NCI-H2029 treated with DMSO at 0.1 percent for 48 hours (cell line): ENCODE results near the gene KIRREL3.
A peak's percentile ranks its signal among the peaks of the same experiment; 100 is the strongest.

Experiments
- DNase-seq: peaks from one replicate; lab custom pipeline; 2025; lab: John Stamatoyannopoulos, UW

Gene KIRREL3

GRCh38 chr11:126790550-126791081 lies 210.0 kb downstream of the KIRREL3 start:
- no peak for DNase-seq

DNA sequence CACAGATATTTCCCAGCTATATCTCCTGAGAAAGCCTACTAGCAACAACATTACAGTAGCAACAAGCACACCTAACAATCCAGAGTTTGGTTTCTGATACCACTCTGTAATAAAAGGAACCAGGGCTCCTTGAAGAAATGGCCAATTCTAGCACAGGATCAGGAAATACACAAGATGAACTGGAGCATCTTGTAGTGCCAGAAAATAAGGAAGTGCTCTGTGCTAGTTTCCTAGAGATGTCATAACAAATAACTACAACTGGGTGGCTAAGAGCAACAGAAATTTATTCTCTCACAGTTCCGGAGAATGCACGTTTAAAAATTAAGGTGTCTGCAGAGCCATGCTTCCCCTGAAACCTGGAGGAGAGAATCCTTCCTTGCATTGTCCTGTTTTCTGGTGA lies 217.8 kb downstream of the KIRREL3 start:
- DNase-seq = no peak

DNA sequence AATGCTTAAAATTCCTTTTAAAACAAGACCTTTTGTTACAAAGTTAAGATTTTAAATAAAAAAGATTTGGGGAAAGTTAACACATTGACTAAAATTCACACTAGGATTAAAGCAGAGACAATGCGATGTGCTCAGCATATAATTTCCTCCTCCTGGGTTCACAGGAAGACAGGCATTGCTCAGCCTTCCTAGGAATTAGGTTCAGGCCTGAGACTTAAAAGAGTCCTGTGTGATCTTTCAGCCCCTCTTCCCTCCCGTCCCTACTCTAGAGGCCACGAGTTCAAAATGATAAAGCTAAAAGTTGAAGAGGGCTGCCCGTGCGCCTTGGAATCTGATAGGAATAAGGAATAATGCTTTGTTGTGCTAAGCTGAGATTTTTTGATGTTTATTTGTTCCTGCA lies 218.6 kb downstream of the KIRREL3 start:
- DNase-seq = no peak

DNA sequence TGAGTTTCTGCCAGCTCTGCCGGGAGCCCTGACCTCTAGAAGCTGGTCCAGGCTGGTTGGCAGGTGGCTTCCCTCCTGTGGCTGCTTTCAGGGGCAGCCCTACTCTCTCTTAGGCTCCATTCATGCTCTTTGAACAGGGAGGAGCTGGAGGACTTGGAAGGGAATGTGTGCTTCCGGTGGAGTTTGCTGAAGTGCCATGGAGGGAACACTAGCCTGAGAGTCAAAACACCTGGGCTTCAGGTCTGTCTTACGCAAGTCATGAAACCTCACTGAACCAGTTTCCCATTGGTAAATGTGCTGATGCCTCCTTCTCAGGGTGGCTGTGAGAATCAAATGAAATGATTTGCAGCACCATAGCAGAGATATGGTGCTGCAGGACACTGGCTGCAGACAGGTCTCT lies 224.5 kb downstream of the KIRREL3 start:
- DNase-seq = no peak

GRCh38 chr11:126772267-126772666 lies 228.3 kb downstream of the KIRREL3 start:
- no peak for DNase-seq

GRCh38 chr11:126768702-126769101 lies 231.9 kb downstream of the KIRREL3 start:
- DNase-seq = no peak

DNA sequence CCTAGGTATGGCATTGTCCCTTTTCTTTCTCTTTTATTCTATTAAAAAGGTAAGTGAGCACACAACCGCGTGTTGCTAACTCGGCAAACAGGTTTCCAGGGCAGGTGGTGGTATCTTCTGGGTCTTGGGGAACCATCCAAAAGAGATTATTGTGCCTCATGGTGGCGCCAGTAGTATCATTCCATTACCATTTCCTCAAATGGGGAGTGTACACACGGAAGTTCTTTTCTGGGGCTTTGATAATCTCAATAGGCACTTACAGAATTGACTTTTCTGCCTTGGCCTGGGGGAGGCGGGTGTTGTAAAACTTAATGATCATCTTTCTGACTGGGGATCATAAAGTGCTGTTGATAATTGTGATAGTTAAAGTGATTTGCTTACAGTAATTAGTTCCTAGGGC lies 234.1 kb downstream of the KIRREL3 start:
- no peak for DNase-seq

DNA sequence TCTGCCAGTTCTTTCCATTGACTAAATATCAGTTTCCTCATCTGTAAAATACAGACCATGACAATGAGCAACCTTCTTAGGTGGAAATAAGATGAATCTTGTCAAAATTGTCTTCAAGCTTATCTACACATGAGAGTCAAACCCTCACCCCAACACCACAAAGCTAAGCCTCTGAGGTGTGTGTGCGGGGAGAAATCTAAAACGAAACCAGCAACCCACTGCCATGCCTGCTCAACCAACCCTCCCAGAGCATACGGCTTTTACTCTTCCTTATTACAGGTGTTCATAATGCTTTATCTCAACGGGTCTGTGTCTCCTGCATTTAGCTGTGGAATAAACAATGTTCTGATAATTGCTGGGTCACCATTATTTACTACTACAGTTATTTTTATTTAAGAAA lies 235.4 kb downstream of the KIRREL3 start:
- no peak for DNase-seq

GRCh38 chr11:126764231-126764630 lies 236.3 kb downstream of the KIRREL3 start:
- no peak for DNase-seq

GRCh38 chr11:126756855-126757254 lies 243.7 kb downstream of the KIRREL3 start:
- no peak for DNase-seq

DNA sequence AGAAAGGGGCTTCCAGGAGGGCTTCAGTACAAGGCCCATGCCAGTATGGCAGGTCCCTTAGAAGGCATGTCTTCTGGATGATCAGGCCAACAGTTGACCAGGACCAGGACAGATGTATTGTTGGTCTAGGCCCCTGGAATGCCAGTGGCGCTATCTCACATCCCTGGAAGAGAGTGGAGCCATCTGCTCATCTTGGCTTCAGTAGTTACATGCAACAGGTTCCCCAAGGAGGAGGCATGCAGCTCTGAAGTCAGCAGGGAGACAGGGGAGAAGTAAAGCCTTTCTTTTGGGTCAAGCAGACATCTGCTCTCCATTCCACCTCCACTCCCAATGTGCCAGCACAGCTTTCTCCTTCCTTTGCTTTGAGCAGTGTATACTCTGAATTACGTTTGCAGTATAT lies 244.1 kb downstream of the KIRREL3 start:
- no peak for DNase-seq

DNA sequence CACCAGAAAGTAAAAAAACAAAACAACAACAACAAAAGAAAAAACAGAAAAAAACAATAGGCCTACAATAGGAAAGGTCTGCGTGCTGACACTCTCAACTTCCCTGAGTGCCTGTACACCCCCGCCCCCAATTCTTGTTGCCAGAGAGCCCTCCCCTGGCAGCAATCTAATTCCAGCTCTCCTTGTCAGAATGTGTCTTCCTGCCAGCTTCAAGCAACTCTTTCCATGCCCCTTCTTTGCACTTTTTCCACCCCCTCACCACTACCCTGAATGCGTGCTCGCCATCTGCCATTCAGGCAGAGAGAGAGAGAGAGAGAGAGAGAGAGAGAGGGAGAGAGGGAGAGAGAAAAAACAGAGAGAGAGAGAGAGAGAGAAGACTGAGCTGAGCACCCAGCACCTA lies 245.0 kb downstream of the KIRREL3 start:
- no peak for DNase-seq

GRCh38 chr11:126754591-126755426 lies 245.8 kb downstream of the KIRREL3 start:
- DNase-seq = no peak

GRCh38 chr11:126753990-126754389 lies 246.6 kb downstream of the KIRREL3 start:
- no peak for DNase-seq

DNA sequence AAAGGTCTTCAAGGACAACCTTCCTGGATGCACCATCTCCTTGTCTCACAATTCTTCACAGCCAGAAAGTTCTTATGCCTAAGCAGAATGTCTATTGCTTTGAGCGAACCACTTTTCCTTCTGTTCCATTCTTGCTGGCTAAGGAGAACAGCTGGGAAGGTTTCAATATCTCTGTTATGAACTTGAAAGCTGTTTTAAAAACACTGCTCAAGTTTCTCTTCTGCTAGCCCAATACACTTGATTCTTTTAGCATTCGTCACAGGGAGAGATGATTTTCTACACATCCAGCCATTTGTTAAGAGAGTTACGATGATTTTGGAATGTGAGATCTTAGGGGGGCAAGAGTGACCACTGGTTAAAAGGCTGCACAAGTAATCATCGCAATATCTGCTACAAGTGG lies 249.3 kb downstream of the KIRREL3 start:
- DNase-seq = no peak

DNA sequence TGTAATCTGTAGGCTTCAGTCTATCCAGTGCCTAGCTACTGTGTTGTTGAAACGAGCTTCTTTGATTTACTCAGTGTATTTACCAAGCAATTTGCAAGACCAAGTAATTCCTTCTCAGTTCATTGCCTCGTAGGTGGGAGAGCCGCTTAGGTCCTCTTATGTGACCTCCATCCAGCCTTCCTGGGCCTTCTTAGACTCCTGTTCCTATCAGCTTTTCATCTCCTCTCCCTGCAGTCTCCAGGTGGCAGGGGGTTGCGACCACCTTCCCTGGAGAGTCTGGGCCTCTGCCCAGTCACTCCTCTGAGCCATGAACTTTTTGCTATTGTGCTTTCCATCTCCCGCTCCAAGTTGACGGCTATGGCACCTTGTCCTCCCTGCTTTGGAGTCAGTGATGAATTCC lies 251.8 kb downstream of the KIRREL3 start:
- no peak for DNase-seq

DNA sequence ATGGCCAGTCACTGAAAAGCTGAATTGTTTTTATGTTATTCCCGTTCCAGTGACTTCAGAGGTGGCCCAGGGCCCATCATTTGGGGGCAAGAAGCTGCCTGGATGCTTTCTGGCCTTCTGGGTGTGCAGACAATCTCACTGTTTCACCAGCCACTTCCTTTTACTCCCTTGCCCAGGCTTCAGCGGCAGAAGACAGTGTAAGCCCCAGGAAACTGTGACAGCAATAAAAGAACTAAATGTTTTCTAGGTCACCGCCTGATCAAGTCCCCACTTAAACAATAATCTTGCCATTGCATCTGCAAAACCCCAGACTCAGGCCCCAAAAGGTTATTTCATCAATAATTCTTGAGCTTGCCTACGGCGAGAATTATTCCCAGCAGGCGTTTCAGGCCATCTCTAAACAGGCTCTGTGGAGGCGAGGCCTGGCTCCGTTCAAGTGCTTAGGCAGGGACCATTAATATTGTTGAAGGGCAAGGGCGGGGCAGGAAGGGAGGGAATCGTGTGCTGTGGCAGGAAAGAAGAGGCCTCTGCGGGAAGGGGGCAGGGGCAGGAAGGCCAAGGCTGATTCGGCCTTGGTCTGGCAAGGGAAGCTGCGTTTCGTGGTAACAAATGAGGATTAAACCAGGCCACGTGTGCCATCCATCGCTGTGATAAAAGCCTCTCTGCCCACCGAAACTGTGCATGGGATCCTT lies 252.3 kb downstream of the KIRREL3 start:
- DNase-seq = no peak

DNA sequence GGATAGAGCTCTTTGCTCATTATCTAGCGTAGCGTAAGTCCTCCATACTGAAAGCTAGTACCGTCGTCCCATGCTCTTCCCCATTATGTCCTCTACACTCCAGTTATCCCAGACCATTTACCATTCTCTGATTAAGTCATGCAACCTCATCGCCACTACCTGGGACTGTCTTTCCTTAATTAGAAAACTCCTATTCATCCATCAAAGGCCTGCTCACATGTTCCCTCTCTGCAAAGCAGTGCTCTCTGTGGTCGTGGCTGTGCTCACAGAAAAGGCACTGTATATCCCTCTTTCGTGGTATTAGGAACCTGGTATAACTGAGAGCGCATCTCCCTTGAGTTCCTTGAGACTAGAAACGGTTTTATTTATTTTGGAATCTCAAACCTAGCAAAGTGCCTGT lies 253.3 kb downstream of the KIRREL3 start:
- no peak for DNase-seq

DNA sequence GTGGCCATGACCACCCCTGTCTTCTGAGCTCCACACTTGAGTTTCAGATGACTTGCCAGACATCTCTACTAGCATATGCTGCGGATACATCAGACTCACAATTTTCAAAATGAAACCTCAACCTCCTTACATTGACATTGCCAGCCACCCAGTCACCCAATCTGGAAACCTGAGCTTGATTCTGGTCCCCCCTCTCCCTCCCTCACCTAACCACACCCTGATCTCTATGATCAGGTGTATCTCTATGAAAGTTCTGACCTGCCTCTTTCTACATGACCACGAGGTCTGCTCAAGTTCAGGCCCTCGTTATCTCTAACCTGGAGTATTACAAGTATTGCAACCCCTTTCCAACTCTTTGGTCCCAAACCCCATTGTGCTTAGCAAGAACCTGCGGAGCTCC lies 254.1 kb downstream of the KIRREL3 start:
- no peak for DNase-seq

- DNase-seq = no peak
These were observed 255.9 kb downstream of the KIRREL3 start for GRCh38 chr11:126744699-126745098.

GRCh38 chr11:126743628-126744027 lies 256.9 kb downstream of the KIRREL3 start:
- peak; percentile 7 for DNase-seq

DNA sequence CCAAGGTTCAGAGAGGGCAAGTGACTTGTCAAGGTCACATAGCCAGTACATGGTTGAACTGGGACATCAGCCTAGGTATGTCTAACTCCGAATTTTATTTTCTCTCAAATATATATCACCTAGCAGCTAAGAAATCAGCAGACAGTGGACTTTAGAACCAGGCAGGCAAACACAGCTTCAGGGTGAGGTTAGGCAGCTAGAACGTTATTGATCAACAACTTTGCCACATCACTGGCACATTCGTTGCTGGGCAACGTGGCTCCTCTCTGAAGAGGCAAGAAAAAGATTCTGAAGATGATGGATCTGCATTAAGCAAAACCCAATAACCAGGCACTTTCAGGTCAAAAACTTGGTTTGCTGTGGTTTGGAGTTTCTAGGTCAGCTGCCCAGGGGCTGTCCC lies 258.0 kb downstream of the KIRREL3 start:
- DNase-seq = no peak

GRCh38 chr11:126740846-126741245 lies 259.7 kb downstream of the KIRREL3 start:
- no peak for DNase-seq
